COLO829 (cell line): ENCODE data around the gene ANKRD55.
"Not testable (repeated sequence)": the region's sequence is repeated elsewhere in the genome, so short reads cannot be mapped to it uniquely, and the experiment has no call there.

Experiments used
- DNase-seq: peaks from one replicate; pipeline ENCODE4 v3.0.0; 2012; ENCODE audit warnings: low spot score

ANKRD55 gene

DNA sequence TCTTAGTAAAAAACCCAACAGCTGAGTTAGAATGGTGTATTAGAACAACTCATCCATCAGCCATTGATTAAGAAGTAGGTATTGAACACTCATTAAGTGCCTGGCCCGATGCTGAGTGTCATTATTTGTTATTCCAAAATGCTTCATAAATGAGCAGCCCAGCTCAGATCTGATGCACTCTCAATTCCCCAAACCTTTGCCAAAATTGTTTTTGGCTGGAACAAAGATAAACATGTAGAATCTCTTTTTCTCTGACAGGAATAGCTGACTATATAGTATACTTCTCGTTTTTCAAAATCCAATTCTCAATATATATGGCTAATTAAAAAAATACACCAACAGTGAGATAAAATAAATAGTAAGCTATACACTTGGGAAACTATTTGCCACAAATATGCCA, 20.0 kb upstream of the ANKRD55 start:
- no peak for DNase-seq

DNA sequence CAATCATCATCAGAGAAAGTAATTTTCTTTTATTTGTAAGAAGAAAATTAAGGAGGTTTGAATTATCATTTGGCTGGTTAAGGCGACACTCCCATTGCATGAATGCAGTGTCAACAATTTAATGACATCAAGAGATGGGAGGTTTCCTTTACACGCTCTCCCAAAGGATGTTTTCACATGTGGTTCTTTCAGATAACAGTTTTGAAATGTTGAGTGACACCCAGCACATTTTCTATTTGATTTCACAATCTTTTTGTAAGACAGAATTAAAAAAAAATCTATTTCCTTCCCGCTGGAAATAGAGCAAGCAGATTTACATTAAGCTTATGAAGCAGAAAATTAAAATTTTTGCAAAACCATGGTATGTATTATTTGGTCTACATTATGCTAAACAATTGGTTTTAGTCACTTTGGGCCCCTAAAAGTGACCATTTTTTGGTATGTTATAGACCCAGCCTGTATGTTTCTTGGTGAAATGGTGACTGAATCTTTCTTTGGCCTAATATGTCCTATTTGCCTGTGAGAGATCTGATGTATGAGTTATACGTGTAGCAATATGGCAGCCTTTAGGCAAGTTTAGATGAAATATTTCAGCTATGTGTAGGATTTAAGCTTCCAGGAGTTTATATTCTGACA, 18.9 kb upstream of the ANKRD55 start:
- DNase-seq, result no peak

DNA sequence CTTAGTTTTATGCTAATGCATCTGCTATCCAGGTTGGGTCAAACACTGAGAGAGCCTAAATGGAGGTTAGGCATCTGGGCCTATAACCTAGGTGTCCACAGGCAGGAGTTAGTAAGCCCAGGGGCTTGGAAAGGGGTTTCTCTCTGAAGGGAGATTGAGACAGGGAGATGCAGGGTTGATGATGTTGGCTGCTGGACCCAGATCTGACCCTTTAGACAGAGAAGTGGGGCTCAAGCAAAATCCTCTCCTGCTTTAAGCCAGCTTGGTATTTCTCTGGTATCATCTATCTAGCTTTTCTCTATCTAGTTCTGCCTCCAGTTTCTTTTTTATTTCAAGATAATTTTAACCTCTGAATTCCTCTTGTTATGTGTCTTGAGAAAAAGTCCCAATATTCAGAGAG, 18.3 kb upstream of the ANKRD55 start:
- no peak for DNase-seq

DNA sequence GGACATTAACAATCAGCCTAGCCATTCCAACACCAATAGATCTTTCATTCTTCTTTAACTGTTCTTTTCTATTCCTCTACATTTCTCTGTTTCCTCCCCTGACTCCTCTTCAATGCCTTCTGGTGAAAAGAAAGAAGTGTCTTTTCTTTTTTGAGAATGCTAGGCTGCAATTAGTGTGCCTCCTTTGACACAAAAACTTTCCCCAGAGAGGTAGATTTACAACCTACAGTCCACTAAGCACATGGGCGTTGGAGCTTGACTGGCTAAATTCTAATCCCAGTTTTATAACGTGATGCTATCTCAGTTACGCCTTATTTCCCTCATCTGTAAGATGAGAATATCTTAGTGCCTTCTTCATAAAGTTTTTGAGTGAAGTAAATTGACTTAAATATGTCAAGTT, 16.9 kb upstream of the ANKRD55 start:
- DNase-seq, result no peak

DNA sequence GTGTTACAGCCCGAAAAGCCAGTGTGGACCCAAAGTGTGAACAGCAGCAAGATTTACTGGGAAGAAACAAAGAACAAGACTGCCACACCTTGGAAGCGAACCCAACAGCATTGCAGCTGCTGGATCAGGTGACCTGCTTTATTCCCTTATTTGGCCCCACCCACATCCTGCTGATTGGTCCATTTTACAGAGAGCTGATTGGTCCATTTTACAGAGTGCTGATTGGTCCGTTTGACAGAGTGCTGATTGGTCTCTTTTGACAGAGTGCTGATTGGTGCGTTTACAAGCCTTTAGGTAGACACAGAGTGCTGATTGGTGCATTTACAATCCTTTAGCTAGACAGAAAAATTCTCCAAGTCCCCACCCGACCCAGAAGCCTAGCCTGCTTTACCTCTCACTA, 16.0 kb upstream of the ANKRD55 start:
- DNase-seq, result not testable (repeated sequence)

DNA sequence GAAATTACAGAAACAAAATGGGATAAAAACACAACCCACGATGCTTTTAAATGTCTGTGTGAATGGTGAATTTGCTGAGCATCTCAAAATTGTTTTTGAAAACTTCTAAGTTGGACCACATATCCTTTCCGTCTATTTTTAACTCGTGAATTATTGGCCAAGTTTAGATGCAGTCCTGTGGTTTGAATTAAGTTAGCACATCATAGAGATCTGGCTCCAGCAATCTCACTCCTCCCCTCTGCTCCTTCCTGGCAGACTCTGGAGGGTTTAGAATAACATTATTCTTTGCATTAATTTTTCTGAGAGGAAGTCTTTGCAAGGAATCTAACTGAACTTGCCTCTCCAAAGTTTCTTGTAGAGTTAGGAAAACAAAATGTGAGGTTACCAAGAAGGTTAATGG, 14.5 kb upstream of the ANKRD55 start:
- DNase-seq, result no peak

DNA sequence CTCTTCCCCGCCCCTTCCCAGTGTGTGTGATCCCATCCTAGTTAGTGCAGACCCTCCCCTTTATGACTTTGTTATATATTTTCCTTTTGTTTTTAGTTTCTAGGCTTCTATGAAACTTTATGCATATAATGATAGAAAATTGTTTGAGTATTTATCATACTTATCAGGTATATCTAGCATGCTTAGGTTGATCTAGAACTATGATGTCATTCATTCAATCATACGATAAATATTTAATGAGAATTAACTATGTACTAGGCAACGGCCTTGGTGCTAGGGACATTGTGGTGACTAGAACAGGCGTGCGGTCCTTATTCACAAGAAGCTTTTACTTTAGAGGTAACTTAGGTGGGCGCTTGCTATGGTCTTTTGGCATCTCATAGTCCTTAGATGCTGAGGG, 13.6 kb upstream of the ANKRD55 start:
- DNase-seq, result no peak

DNA sequence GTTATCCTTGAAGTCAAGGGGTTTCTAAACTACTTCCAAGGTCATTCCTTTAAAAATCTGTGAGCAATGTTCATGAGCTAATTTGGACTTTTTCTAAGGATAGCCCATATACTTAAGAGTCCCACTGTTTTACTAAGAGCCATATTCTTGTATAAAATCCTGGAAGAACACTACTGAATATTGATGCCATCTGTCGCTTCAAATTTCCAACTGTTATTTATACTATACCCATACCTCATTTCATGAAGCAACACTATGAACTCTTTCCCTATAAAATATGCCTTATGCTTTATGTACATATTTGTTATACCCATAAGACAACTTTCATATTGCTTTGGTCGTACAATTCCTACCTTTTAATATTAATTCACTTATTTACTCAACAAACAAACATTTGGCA, 12.4 kb upstream of the ANKRD55 start:
- DNase-seq, result no peak

DNA sequence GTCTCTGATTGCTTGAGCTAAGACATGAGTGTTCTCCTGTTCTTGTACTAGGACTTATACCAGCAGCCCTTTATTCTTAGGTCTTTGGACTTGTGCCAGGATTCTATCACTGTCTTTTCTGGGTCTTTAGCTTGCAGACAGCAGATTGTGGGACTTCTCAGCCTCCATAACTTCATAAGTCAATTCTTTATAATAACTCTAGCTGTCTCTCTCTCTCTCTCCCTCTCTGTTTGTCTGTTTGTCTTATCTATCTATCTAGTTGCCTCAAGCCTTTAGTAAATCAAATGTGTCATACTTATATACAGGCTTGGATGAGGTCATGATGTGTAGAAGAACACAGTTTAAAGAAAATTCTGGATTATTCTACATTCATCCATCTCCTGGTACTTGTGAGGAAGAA, 11.5 kb upstream of the ANKRD55 start:
- no peak for DNase-seq

DNA sequence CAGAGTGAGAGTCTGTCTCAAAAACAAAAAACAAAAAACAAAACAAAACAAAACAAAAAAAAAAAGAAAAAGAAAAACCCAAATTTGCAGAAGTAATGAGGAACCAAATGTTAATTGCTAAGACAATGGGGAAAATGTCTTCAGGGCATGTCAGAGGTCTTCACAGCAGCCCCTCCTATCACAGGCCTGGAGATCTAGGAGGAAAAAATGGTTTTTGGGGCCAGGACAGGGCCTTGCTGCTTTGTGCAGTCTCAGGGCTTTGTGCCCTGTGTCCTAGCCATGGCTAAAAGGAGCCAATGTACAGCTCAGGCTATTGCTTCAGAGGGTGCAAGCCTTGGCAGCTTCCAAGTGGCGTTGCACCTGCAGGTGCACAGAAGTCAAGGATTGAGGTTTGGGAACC, 9.1 kb upstream of the ANKRD55 start:
- not testable (repeated sequence) for DNase-seq

DNA sequence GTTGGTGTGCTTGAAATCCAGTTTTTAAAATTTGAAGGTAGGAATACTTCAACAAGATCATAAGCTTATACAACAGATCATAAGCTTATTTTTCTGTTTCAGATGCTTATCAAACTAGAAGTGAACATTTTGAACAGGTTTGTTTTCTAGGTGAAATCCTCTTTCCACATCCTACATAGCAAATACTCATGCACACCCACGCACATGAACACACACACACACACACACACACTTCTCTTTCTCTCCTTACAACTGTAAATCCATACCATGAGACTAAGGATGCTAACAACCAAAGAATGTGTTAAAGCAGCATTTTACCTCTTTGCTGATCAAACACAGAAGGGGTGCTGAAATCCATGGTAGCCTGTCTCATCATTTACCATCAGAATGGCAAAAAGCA, 592 bp downstream of the ANKRD55 start:
- no peak for DNase-seq

DNA sequence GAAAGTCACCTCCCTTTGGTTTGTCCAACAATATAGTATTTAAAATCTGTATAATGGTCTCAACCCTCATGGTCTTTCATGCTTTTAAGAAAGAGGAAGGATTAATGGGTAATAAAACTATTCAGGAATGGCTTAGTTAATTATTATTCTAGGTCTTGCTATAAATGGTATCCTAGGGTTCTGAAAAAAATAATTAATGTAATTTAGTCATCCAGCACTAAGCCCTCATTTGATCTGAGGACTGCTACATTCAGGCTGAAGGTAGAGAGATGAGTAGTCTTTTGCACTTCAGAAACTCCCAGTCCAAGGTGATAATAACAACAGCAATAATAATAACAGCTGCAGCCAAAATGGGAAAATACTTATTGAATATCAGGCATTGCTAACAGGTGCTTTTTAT, 2.6 kb downstream of the ANKRD55 start:
- DNase-seq, result no peak

DNA sequence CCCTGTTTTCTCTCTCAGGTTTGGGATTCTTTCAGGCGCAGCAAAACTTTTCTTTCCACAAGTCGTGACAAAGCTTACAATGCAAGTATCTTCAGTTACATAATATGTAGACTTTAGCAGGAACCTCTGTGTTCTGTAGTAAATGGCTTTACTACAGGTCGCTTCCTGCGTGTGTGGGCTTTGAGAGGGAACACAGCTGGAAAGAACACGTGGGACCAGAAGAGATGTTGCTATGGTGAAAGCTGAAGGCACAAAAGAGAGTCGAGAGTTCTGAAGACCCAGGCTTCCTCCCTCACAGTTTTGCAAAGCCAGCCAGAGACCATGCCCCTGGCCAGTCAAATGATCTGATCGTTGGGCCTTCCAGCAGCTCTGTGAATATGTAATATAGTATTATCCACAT, 4.0 kb downstream of the ANKRD55 start:
- DNase-seq, result no peak

DNA sequence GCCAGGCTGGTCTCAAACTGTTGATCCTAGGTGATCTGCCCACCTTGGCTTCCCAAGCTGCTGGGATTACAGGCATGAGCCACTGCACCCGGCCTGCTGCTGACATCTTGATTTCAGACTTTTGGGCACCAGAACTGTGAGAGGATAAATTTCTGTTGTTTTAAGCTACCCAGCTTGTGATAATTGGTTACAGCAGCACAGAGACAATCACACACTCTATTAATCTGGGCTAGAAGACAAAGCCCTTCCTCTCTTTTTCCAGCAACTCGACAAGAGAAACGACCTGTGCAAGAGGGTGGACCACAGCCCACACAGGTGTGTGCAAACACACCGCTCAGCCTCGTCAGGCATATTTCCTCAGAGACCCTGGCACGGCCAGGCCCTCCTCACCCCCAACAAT, 4.5 kb downstream of the ANKRD55 start:
- no peak for DNase-seq

DNA sequence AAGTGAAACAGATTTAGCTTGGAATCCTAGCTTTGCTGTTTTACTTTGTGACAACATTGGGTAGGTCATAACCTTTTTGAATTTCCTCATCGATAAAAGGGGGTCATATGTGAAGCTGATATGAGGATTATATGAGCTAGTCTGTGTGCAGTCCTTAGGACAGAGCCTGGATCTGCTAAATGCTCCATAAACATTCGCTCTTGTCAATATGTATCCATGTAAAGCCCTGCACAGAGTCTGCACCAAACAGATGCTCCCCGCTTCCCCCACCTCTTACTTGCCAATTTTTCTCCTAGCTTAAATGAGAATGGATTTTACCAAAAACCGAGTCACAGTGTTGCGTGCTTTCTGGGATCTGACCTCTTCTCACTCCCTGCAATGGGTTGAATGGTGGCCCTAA, 5.4 kb downstream of the ANKRD55 start:
- DNase-seq, result no peak

DNA sequence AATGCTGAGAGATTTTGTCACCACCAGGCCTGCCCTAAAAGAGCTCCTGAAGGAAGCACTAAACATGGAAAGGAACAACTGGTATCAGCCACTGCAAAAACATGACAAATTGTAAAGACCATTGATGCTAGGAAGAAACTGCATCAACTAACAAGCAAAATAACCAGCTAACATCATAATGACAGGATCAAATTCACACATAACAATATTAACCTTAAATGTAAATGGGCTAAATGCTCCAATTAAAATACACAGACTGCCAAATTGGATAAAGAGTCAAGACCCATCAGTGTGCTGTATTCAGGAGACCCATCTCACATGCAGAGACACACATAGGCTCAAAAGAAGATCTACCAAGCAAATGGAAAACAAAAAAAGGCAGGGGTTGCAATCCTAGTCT, 9.8 kb downstream of the ANKRD55 start:
- not testable (repeated sequence) for DNase-seq

DNA sequence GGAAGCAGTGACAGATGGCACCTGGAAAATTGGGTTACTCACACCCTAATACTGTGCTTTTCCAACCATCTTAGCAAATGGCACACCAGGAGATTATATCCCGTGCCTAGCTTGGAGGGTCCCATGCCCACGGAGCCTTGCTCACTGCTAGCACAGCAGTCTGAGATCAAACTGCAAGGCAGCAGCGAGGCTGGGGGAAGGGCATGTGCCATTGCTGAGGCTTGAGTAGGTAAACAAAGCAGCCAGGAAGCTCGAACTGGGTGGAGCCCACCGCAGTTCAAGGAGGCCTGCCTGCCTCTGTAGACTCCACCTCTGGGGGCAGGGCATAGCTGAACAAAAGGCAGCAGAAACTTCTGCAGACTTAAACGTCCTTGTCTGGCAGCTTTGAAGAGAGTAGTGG, 11.5 kb downstream of the ANKRD55 start:
- DNase-seq, result not testable (repeated sequence)

DNA sequence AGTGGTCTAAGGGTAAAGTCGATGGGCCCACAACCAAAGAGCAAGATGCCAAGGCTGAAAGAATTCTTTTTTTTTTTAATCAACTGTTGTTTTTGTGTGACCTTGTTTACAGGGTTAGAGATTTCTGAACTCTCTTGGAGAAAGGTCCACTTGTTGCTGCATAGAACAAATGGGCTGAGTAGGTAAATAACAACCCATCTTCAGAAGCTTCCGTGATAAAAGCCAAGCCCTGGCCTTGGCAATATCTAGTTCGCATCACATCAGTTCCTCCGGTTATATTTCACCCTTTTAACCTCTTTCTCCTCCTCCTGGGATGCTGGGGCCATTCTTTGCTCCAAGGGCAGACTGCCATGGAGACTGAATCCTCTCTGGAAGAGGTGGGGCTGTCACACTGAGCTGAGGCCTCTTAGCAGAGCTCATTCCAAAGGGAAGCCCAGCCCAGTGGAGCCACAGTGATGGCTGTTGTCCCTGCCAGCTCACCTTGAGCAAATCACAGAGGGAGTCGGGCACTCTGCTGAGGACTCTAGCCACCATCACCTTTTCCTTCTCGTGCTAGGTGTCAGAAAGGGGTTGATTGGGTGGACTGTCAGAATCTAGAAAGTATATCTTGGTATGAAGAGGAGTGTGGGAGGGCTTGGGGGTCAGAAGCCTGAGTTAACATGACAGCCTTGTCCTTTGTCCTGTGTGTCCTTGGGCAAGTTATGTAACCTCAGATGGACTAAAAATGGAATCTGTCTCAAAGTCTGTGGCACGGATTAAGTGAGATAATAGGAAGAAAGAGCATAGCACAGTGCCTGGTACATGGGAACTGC, 17.9 kb downstream of the ANKRD55 start:
- DNase-seq, result no peak

DNA sequence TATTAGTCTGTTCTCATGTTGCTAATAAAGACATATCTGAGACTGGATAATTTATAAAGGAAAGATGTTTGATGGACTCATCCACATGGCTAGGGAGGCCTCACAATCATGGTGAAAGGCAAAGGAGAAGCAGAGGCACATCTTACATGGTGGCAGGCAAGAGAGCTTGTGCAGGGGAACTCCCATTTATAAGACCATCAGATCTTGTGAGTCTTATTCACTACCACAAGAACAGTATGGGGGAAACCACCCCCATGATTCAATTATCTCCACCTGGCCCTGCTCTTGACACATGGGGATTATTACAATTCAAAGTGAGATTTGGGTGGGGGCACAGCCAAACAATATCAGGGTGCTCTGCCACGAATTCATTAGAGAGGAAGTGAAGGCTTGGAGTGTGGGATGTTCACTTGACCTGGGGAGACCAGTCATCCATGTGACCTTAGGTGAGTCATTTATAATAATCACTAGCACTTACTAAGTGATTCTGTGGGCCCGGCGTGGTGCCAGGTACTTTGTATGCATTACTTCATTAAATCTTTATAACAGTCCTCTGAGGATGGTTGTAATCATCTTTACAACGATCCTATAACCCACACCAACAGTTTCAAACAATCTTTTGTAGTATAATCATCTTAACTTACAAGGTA, 19.1 kb downstream of the ANKRD55 start:
- not testable (repeated sequence) for DNase-seq

DNA sequence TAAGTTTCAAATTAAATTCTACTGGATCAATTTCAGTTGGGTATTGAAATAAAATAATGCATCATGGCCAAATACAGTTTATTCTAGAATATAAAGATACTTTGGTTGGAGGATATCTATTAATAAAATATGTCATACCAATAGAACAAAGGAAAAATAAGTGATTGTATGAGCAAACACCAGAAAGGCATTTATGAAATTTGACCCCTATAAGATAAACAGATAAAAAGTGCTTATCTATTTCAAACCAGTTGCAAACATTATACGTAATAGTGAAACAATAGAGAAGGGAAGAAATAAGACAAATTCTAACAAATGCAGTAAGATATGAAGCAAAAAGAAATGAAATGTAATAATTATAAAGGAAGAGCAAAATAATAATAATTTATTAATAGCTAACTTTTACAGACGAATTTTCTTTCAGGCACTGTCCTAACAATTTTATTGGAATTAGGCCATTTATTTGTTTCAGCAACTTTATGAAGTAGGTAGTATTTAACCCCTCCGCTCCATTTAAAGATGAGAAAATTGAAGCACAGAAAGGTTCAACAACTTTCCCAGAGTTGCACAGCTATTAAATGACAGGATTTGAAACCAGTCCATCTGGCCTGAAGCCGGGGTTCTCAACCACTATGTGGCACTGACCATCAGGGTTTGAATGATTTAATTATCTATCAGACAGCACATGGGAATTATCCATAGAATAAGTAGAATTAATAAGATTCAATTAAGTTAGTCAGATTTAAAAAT, 20.8 kb downstream of the ANKRD55 start:
- DNase-seq, result no peak

DNA sequence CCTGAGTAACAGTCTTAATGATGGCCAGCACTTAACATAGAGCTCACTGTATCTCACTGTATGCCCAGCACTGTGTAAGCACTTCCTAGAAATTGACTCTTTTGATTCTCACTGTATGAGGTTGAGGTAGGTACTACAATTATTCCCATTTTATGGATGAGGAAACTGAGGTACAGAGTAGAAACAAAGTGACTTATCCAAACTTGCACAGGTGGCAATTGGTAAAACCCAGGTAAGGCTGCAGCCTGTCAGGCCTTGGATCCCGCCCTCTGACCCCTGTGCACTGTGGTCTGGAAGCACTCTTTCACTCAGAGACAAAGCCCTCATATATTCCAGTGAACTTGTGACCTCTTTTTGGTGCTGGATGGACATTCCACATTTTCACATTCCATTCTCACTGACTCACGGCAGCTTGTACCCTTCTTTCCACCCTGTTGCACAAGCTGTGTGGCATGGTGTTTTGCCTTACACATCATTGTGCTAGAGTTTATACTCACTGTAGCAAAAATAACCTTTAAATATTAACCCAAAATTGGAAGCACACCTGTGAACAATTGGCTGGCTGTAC, 21.7 kb downstream of the ANKRD55 start:
- peak; percentile 68 for DNase-seq

DNA sequence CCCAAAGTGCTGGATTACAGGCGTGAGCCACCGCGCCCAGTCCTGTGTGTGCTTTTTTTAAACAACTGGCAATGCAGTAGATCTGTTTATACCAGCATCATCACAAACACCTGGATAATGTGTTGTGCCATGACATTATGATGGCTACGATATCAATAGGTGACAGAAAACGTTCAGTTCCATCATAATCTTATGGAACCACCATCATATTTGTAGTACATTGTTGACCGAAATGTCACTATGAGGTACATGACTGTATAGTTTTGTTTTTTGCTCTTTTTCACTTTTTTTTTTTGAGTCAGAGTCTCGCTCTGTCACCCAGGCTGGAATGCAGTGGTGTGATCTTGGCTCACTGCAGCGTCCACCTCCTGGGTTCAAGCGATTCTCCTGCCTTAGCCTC, 24.4 kb downstream of the ANKRD55 start:
- no peak for DNase-seq
